H1 (cell line): ENCODE data around the gene TMEM18. TPM values are rescaled to one million over a fixed set of nuclear protein-coding genes. Genes with fewer than 3 reads are reported as not detected.

Source experiments
- KDM1A ChIP-seq: fragments of 200-600, 300-600 bp; sonication (generic); IDR thresholded peaks from 2 replicates; pipeline ENCODE4 v1.7.1; 2016; ENCODE audit warnings: mild to moderate bottlenecking, low read length, borderline replicate concordance
- MAX ChIP-seq: IDR thresholded peaks from 2 replicates; pipeline ENCODE4 v1.6.1; 2012; ENCODE audit warnings: inconsistent platforms
- polyA plus RNA-seq, 7 experiments: library from polyadenylated mRNA; depleted of rRNA in 3 of 7; stranded (reverse) in 5 of 7; unstranded in 2 of 7; fragments of >200 nt in 5 of 7; fragments of 200-250 nt in 2 of 7; gene quantifications; 1 replicate in 5 of 7; 2 replicates in 1 of 7; 4 replicates in 1 of 7; pipeline versions ENCODE4 v1.2.1 to v1.2.3, GENCODE V29; 2011 to 2013; ENCODE audit warnings: missing spikeins in 2 of 7, mixed read lengths in 2 of 7
- total RNA-seq: library from RNA; stranded (reverse); fragmentation: NEBNext Ultra II Directional; extraction: Animal tissue kit (Norgen Biotek cat#: 25700); gene quantifications from 2 replicates; pipeline ENCODE4 v1.2.1, GENCODE V29; 2021

TMEM18 gene
- total and polyA plus RNA-seq, 2 of the 8 experiments (the other 6 are each of a cell fraction or from before 2014, with no cell fraction given), result 22.4 to 27.1 TPM

GRCh38 chr2:632471-632870 is 44.7 kb downstream of the TMEM18 start (continued):
- TF ChIP-seq MAX (no peak), KDM1A (no peak)
